ENCODE results near the gene PTBP1. TPM values are rescaled to one million over a fixed set of nuclear protein-coding genes. Genes with fewer than 3 reads are reported as not detected.

PTBP1 gene
- polyA plus RNA-seq, 1 donor from 2014 or later, result 27.3 TPM

- Histone ChIP-seq H2AFZ (ENCODE audit: low read depth, low read length) (no peak overlapping the region), H3K79me2 (replicated peaks; ENCODE audit: insufficient read depth, low read length) (peaks cover 55% of the 10 kb centered on the region), H3K9me3 (ENCODE audit: low read length) (no peaks in the 10 kb centered on the region), H3K27me3 (ENCODE audit: insufficient read depth, low read depth, low read length) (no peaks in the 10 kb centered on the region), H3F3A (ENCODE audit: insufficient read depth, low read length, poor library complexity, severe bottlenecking) (no peaks in the 10 kb centered on the region), H4K20me1 (ENCODE audit: insufficient read depth) (peaks cover 44% of the 10 kb centered on the region), H3K9me2 (ENCODE audit: insufficient read depth, low read length) (no peaks in the 10 kb centered on the region), H3K27ac (ENCODE audit: low read length) (peak overlapping the region; percentile 42), H3K4me2 (ENCODE audit: low read length) (peak overlapping the region; percentile 76), H3K9ac (ENCODE audit: low read length) (peak overlapping the region; percentile 83), H3K36me3 (ENCODE audit: insufficient read depth, low read length) (no peaks in the 10 kb centered on the region), H3K4me3 (ENCODE audit: low read length) (peak overlapping the region; percentile 80)
- TF ChIP-seq TAF1 (IDR thresholded peaks at IDR 0.05; ENCODE audit: low read depth) (no peak), MXI1 (conservative IDR thresholded peaks at IDR 0.05; ENCODE audit: poor library complexity, severe bottlenecking) (no peak), EP300 (conservative IDR thresholded peaks at IDR 0.05; ENCODE audit: poor library complexity, severe bottlenecking) (no peak), EZH2 (IDR thresholded peaks at IDR 0.05; ENCODE audit: borderline replicate concordance, insufficient read depth, low read length, poor library complexity, severe bottlenecking) (no peak), REST (IDR thresholded peaks at IDR 0.05; ENCODE audit: borderline replicate concordance) (no peak), SMC3 (conservative IDR thresholded peaks at IDR 0.05; ENCODE audit: poor library complexity) (no peak)
These were observed 1.3 kb downstream of the PTBP1 start for GRCh38 chr19:798415-799075.

- Histone ChIP-seq H3K27ac (ENCODE audit: low read length) (peak overlapping the region; percentile 12), H2AFZ (ENCODE audit: low read depth, low read length) (no peak overlapping the region), H3K36me3 (ENCODE audit: insufficient read depth, low read length) (no peaks in the 10 kb centered on the region)
These were observed 2.0 kb downstream of the PTBP1 start for GRCh38 chr19:799076-799881.

More at GRCh38 chr19:799076-799881, 2.0 kb downstream of the PTBP1 start:
- Histone ChIP-seq H3K4me2 (ENCODE audit: low read length) (peak overlapping the region; percentile 76), H4K20me1 (ENCODE audit: insufficient read depth) (peaks cover 50% of the 10 kb centered on the region), H3K9ac (ENCODE audit: low read length) (peak overlapping the region; percentile 83), H3K9me2 (ENCODE audit: insufficient read depth, low read length) (no peaks in the 10 kb centered on the region), H3K79me2 (replicated peaks; ENCODE audit: insufficient read depth, low read length) (peaks cover 62% of the 10 kb centered on the region), H3K9me3 (ENCODE audit: low read length) (no peaks in the 10 kb centered on the region), H3F3A (ENCODE audit: insufficient read depth, low read length, poor library complexity, severe bottlenecking) (no peaks in the 10 kb centered on the region), H3K4me3 (ENCODE audit: low read length) (peak overlapping the region; percentile 80), H3K27me3 (ENCODE audit: insufficient read depth, low read depth, low read length) (no peaks in the 10 kb centered on the region)
- TF ChIP-seq POLR2AphosphoS5 (IDR thresholded peaks at IDR 0.05) (no peak), CTCF (IDR thresholded peaks at IDR 0.05; ENCODE audit: poor library complexity, severe bottlenecking) (peak; percentile 20)
